GM23338 (cell line): Measurements from ENCODE around the gene UQCC2. TPM values are rescaled to one million over a fixed set of nuclear protein-coding genes. Genes with fewer than 3 reads are reported as not detected.

ENCODE experiments used
- ATAC-seq: fragments of 200-7000 bp; cut with Tn5 transposase; 3 replicates; pipeline ENCODE4 v1.9.1; 2020
- DNase-seq: peaks from one replicate; pipeline ENCODE4 v3.0.0-alpha.2; 2015; ENCODE audit warnings: low spot score
- H2AFZ ChIP-seq: fragments of 200-600 bp; sonication (generic); 2 replicates; pipeline ENCODE4 v1.8.0; 2016; ENCODE audit warnings: antibody characterized with exemption, mild to moderate bottlenecking, moderate library complexity
- H3F3A ChIP-seq: fragments of 200-600 bp; sonication (generic); replicated peaks from 2 replicates; pipeline ENCODE4 v1.8.0; 2017; ENCODE audit warnings: antibody characterized with exemption, mixed run types, low read depth
- H3K27ac ChIP-seq: fragments of 200-600 bp; sonication (generic); 2 replicates; pipeline ENCODE4 v1.6.1; 2016; ENCODE audit warnings: low read depth
- H3K27me3 ChIP-seq: fragments of 200-600 bp; sonication (generic); 2 replicates; pipeline ENCODE4 v1.8.0; 2016; ENCODE audit warnings: mild to moderate bottlenecking, mixed run types, moderate library complexity; ENCODE audit not compliant: insufficient read depth
- H3K36me3 ChIP-seq: fragments of 200-600 bp; sonication (generic); 2 replicates; pipeline ENCODE4 v1.8.0; 2016; ENCODE audit warnings: mild to moderate bottlenecking; ENCODE audit not compliant: insufficient read depth
- H3K4me1 ChIP-seq: fragments of 200-600 bp; sonication (generic); 2 replicates; pipeline ENCODE4 v1.8.0; 2016; ENCODE audit warnings: mild to moderate bottlenecking, moderate library complexity; ENCODE audit not compliant: insufficient read depth
- H3K4me2 ChIP-seq: fragments of 200-600 bp; sonication (generic); 2 replicates; pipeline ENCODE4 v1.7.1; 2017; ENCODE audit warnings: mixed run types
- H3K4me3 ChIP-seq: fragments of 200-600 bp; sonication (generic); 2 replicates; pipeline ENCODE4 v1.6.1; 2016; ENCODE audit warnings: mixed run types
- H3K79me2 ChIP-seq: fragments of 200-600 bp; sonication (generic); replicated peaks from 2 replicates; pipeline ENCODE4 v1.8.0; 2017; ENCODE audit warnings: mild to moderate bottlenecking; ENCODE audit not compliant: insufficient read depth
- H3K9me2 ChIP-seq: fragments of 200-600 bp; sonication (generic); 2 replicates; pipeline ENCODE4 v1.8.0; 2017; ENCODE audit not compliant: insufficient read depth
- H4K20me1 ChIP-seq: fragments of 200-600 bp; sonication (generic); replicated peaks from 2 replicates; pipeline ENCODE4 v1.8.0; 2017; ENCODE audit warnings: mild to moderate bottlenecking; ENCODE audit not compliant: insufficient read depth
- H3K27ac Mint-ChIP-seq: 2 replicates; pipeline ENCODE4 v1.8.0; 2020; ENCODE audit warnings: inconsistent platforms, mild to moderate bottlenecking, moderate library complexity, mixed read lengths
- H3K27me3 Mint-ChIP-seq: 3 replicates; pipeline ENCODE4 v1.8.0; 2022; ENCODE audit warnings: low read depth, mild to moderate bottlenecking, moderate library complexity, mixed read lengths, inconsistent platforms; ENCODE audit not compliant: insufficient read depth, poor library complexity
- H3K36me3 Mint-ChIP-seq: 3 replicates; pipeline ENCODE4 v1.8.0; 2021; ENCODE audit warnings: low read depth, mild to moderate bottlenecking, inconsistent platforms, moderate library complexity, mixed read lengths
- H3K4me1 Mint-ChIP-seq: 3 replicates; pipeline ENCODE4 v1.8.0; 2020; ENCODE audit warnings: mild to moderate bottlenecking, inconsistent platforms, mixed read lengths
- H3K4me3 Mint-ChIP-seq: 3 replicates; pipeline ENCODE4 v1.8.0; 2021; ENCODE audit warnings: moderate library complexity, mild to moderate bottlenecking, inconsistent platforms, mixed read lengths
- H3K9me3 Mint-ChIP-seq: 3 replicates; pipeline ENCODE4 v1.8.0; 2020; ENCODE audit warnings: moderate library complexity, mild to moderate bottlenecking, inconsistent platforms, mixed read lengths
- EZH2 ChIP-seq: fragments of 200-600 bp; sonication (generic); IDR thresholded peaks from one replicate; pipeline ENCODE4 v1.8.0; 2017; ENCODE audit warnings: antibody characterized with exemption, mild to moderate bottlenecking, low read depth; ENCODE audit not compliant: unreplicated experiment
- JUNB ChIP-seq: IDR thresholded peaks from one replicate; pipeline ENCODE4 v1.6.1; 2016; ENCODE audit warnings: antibody characterized with exemption; ENCODE audit not compliant: unreplicated experiment
- NANOG ChIP-seq: IDR thresholded peaks from 2 replicates; pipeline ENCODE4 v1.6.1; 2016; ENCODE audit warnings: antibody characterized with exemption, borderline replicate concordance
- ZNF114 ChIP-seq: fragments of 250-450 bp; sonication (Bioruptor Pico); IDR thresholded peaks from 2 replicates; pipeline ENCODE4 v1.5.0; 2020; ENCODE audit warnings: mild to moderate bottlenecking, moderate library complexity
- ZNF331 ChIP-seq: fragments of 250-450 bp; sonication (Bioruptor Pico); IDR thresholded peaks from 2 replicates; pipeline ENCODE4 v1.5.0; 2020; ENCODE audit warnings: low read depth, mild to moderate bottlenecking, moderate library complexity
- polyA plus RNA-seq: library from polyadenylated mRNA; unstranded; fragments of >200 nt; fragmentation: Nextera tagmentation; extraction: Ambion mirVana; gene quantifications from 2 replicates; pipeline ENCODE4 v1.2.1, GENCODE V29; 2016
- total RNA-seq: library from RNA; depleted of rRNA; stranded (reverse); fragments of >200 nt; shearing (Covaris generic); gene quantifications from 2 replicates; pipeline ENCODE4 v1.2.3, GENCODE V29; 2014
- TF ChIP-seq, protein P1 (sequence below): fragments of 250-450 bp; sonication (Bioruptor Pico); IDR thresholded peaks from 2 replicates; pipeline ENCODE4 v1.5.0; 2020; ENCODE audit warnings: mild to moderate bottlenecking, moderate library complexity
- TF ChIP-seq, protein P2 (sequence below): IDR thresholded peaks from 2 replicates; pipeline ENCODE4 v1.6.1; 2016; ENCODE audit warnings: antibody characterized with exemption
- TF ChIP-seq, protein P3 (sequence below): IDR thresholded peaks from one replicate; pipeline ENCODE4 v1.6.1; 2018; ENCODE audit warnings: antibody characterized with exemption; ENCODE audit not compliant: unreplicated experiment

UQCC2 gene
- total and polyA plus RNA-seq, 2 experiments from 2014 or later = 48.9 to 379 TPM

DNA sequence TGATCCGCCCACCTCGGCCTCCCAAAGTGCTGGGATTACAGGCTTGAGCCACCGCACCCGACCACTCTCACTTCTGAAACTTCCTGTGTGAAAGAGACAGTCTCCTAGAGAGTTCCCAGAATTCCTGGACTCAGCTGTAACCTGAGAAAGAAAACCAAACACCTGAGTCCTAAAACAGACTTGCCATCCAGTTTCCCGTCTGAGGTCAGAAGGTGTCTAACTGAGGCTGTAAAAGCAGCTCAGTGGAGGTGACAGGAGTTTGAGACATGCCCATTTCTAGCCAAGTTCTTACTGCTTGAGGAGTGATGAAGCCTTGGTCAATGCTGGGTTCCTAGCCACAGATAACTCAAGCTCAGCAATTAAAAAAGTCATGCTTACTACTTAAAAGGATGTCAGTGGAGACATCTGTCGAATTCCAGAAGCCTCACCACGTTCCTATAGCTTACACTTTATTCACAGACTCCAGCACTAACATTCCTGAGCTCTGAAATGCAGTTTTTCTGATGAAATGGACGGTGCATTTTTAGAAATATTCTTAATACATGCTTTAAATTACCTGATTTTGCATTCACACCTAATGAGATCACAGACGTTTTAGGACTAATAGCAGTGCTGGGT is 6.1 kb downstream of the UQCC2 start (continued):
- TF ChIP-seq, protein P1, sequence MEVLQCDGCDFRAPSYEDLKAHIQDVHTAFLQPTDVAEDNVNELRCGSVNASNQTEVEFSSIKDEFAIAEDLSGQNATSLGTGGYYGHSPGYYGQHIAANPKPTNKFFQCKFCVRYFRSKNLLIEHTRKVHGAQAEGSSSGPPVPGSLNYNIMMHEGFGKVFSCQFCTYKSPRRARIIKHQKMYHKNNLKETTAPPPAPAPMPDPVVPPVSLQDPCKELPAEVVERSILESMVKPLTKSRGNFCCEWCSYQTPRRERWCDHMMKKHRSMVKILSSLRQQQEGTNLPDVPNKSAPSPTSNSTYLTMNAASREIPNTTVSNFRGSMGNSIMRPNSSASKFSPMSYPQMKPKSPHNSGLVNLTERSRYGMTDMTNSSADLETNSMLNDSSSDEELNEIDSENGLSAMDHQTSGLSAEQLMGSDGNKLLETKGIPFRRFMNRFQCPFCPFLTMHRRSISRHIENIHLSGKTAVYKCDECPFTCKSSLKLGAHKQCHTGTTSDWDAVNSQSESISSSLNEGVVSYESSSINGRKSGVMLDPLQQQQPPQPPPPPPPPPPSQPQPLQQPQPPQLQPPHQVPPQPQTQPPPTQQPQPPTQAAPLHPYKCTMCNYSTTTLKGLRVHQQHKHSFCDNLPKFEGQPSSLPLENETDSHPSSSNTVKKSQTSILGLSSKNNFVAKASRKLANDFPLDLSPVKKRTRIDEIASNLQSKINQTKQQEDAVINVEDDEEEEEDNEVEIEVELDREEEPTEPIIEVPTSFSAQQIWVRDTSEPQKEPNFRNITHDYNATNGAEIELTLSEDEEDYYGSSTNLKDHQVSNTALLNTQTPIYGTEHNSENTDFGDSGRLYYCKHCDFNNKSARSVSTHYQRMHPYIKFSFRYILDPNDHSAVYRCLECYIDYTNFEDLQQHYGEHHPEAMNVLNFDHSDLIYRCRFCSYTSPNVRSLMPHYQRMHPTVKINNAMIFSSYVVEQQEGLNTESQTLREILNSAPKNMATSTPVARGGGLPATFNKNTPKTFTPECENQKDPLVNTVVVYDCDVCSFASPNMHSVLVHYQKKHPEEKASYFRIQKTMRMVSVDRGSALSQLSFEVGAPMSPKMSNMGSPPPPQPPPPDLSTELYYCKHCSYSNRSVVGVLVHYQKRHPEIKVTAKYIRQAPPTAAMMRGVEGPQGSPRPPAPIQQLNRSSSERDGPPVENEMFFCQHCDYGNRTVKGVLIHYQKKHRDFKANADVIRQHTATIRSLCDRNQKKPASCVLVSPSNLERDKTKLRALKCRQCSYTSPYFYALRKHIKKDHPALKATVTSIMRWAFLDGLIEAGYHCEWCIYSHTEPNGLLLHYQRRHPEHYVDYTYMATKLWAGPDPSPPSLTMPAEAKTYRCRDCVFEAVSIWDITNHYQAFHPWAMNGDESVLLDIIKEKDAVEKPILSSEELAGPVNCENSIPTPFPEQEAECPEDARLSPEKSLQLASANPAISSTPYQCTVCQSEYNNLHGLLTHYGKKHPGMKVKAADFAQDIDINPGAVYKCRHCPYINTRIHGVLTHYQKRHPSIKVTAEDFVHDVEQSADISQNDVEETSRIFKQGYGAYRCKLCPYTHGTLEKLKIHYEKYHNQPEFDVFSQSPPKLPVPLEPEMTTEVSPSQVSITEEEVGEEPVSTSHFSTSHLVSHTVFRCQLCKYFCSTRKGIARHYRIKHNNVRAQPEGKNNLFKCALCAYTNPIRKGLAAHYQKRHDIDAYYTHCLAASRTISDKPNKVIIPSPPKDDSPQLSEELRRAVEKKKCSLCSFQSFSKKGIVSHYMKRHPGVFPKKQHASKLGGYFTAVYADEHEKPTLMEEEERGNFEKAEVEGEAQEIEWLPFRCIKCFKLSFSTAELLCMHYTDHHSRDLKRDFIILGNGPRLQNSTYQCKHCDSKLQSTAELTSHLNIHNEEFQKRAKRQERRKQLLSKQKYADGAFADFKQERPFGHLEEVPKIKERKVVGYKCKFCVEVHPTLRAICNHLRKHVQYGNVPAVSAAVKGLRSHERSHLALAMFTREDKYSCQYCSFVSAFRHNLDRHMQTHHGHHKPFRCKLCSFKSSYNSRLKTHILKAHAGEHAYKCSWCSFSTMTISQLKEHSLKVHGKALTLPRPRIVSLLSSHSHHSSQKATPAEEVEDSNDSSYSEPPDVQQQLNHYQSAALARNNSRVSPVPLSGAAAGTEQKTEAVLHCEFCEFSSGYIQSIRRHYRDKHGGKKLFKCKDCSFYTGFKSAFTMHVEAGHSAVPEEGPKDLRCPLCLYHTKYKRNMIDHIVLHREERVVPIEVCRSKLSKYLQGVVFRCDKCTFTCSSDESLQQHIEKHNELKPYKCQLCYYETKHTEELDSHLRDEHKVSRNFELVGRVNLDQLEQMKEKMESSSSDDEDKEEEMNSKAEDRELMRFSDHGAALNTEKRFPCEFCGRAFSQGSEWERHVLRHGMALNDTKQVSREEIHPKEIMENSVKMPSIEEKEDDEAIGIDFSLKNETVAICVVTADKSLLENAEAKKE (CRISPR knock-in tag) = no peak
- TF ChIP-seq, protein P2, sequence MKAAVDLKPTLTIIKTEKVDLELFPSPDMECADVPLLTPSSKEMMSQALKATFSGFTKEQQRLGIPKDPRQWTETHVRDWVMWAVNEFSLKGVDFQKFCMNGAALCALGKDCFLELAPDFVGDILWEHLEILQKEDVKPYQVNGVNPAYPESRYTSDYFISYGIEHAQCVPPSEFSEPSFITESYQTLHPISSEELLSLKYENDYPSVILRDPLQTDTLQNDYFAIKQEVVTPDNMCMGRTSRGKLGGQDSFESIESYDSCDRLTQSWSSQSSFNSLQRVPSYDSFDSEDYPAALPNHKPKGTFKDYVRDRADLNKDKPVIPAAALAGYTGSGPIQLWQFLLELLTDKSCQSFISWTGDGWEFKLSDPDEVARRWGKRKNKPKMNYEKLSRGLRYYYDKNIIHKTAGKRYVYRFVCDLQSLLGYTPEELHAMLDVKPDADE = no peak
- TF ChIP-seq JUNB = no peak
- no peak for TF ChIP-seq ZNF114 (CRISPR knock-in tag)
- no peak for TF ChIP-seq EZH2

DNA sequence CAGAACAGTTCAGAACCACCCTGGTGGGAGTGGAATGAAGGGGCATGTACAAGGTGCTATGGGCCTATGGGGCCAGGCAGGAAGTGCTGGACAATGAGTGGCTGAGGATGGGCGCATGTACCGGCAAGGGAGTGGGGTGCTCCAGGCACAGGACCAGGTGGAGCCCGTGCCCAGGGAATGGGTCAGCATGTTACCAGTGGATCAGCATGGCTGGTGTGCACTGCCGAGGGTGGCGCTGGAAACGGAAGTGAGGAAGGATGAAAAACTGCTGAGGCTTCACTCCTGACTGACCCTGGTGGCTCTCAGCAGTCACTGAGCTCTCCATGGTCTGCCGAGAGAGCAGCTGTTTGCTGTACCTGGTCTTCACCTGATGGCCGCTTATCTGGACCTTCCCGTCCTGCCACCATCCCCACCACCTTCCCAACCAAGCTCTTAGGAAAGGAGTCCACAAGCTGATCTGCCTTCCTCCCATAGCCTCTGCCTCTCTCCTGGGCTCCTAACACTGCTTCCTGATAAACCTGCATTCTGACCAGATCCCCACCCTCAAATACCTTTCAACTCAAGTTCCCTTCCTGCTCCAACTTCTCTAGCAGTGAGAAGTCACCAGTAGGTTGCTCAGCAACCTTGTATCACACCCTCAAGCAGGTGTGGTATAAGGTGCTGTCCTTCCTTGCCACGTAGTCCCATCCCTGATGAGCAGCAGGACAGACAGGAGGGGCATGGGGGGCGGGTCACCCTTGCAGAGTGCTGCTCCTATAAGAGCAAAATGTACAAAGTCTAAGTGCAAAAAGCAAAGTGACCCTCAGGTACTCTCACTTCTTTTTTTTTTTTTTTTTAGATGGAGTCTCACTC is 7.1 kb downstream of the UQCC2 start:
- Histone ChIP-seq H2AFZ (no peak overlapping the region), H3K4me1 (peaks cover 2% of the 10 kb centered on the region; the same call in 1 of the 2 replicates), H3K27ac (no peak overlapping the region), H3K36me3 (peaks cover 23% of the 10 kb centered on the region), H3F3A (0 out of 2 replicates have a peak, but pooled peaks cover 8% of the 10 kb centered on the region), H3K79me2 (peaks cover 8% of the 10 kb centered on the region; the same call in 1 of the 2 replicates), H3K4me3 (no peak overlapping the region), H3K9me2 (no peaks in the 10 kb centered on the region), H3K27me3 (no peaks in the 10 kb centered on the region), H3K4me2 (no peak overlapping the region), H4K20me1 (peaks cover 38% of the 10 kb centered on the region)
- Mint-ChIP-seq H3K9me3 (no peaks in the 10 kb centered on the region), H3K4me3 (no peak overlapping the region), H3K36me3 (peaks cover 35% of the 10 kb centered on the region), H3K27ac (no peak overlapping the region), H3K27me3 (peaks cover 2% of the 10 kb centered on the region), H3K4me1 (peaks cover 35% of the 10 kb centered on the region)
- ATAC-seq (no peak), DNase-seq (no peak)
- TF ChIP-seq ZNF114 (CRISPR knock-in tag) = no peak
- no peak for TF ChIP-seq NANOG
- no peak for TF ChIP-seq EZH2
- TF ChIP-seq, protein P3, sequence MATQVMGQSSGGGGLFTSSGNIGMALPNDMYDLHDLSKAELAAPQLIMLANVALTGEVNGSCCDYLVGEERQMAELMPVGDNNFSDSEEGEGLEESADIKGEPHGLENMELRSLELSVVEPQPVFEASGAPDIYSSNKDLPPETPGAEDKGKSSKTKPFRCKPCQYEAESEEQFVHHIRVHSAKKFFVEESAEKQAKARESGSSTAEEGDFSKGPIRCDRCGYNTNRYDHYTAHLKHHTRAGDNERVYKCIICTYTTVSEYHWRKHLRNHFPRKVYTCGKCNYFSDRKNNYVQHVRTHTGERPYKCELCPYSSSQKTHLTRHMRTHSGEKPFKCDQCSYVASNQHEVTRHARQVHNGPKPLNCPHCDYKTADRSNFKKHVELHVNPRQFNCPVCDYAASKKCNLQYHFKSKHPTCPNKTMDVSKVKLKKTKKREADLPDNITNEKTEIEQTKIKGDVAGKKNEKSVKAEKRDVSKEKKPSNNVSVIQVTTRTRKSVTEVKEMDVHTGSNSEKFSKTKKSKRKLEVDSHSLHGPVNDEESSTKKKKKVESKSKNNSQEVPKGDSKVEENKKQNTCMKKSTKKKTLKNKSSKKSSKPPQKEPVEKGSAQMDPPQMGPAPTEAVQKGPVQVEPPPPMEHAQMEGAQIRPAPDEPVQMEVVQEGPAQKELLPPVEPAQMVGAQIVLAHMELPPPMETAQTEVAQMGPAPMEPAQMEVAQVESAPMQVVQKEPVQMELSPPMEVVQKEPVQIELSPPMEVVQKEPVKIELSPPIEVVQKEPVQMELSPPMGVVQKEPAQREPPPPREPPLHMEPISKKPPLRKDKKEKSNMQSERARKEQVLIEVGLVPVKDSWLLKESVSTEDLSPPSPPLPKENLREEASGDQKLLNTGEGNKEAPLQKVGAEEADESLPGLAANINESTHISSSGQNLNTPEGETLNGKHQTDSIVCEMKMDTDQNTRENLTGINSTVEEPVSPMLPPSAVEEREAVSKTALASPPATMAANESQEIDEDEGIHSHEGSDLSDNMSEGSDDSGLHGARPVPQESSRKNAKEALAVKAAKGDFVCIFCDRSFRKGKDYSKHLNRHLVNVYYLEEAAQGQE = no peak
- no peak for TF ChIP-seq ZNF331
